SK-N-SH treated with all-trans-retinoic acid at 6 μM for 48 hours (cell line): ENCODE results near the gene NTN1.

Experiments
- ARNTL ChIP-seq: fragments of 450-650 bp; formaldehyde crosslinking; IDR thresholded peaks from 2 replicates; pipeline ENCODE4 v1.5.0; 2020; ENCODE audit warnings: low read depth, mild to moderate bottlenecking, moderate library complexity, borderline replicate concordance
- BACH2 ChIP-seq: fragments of 250-450 bp; sonication (Bioruptor Pico); IDR thresholded peaks from 2 replicates; pipeline ENCODE4 v1.9.0; 2021; ENCODE audit warnings: mild to moderate bottlenecking, borderline replicate concordance
- ESRRG ChIP-seq: fragments of 250-450 bp; sonication (Bioruptor Pico); IDR thresholded peaks from 2 replicates; pipeline ENCODE4 v1.6.1; 2021; ENCODE audit warnings: mild to moderate bottlenecking
- GLIS3 ChIP-seq: fragments of 250-450 bp; sonication (Bioruptor Pico); IDR thresholded peaks from 2 replicates; pipeline ENCODE4 v1.5.0; 2020; ENCODE audit warnings: mild to moderate bottlenecking, moderate library complexity
- ISL1 ChIP-seq: fragments of 250-450 bp; sonication (Bioruptor Pico); IDR thresholded peaks from 2 replicates; pipeline ENCODE4 v2.1.2; 2022; ENCODE audit warnings: mild to moderate bottlenecking, moderate library complexity
- SNAI2 ChIP-seq: fragments of 250-450 bp; sonication (Bioruptor Pico); IDR thresholded peaks from 2 replicates; pipeline ENCODE4 v1.5.0; 2020; ENCODE audit warnings: mild to moderate bottlenecking, moderate library complexity
- TOX ChIP-seq: fragments of 250-450 bp; sonication (Bioruptor Pico); IDR thresholded peaks from 2 replicates; pipeline ENCODE4 v1.8.0; 2021; ENCODE audit warnings: mild to moderate bottlenecking, moderate library complexity, borderline replicate concordance
- ZC3H10 ChIP-seq: fragments of 250-450 bp; sonication (Bioruptor Pico); IDR thresholded peaks from 2 replicates; pipeline ENCODE4 v1.5.1; 2021; ENCODE audit warnings: mild to moderate bottlenecking, moderate library complexity
- ZFP30 ChIP-seq: fragments of 450-650 bp; formaldehyde crosslinking; IDR thresholded peaks from 2 replicates; pipeline ENCODE4 v1.5.0; 2022; ENCODE audit warnings: mild to moderate bottlenecking, moderate library complexity
- ZNF565 ChIP-seq: fragments of 450-650 bp; formaldehyde crosslinking; conservative IDR thresholded peaks from 2 replicates; pipeline ENCODE4 v1.5.0; 2020; ENCODE audit warnings: low read depth, mild to moderate bottlenecking, moderate library complexity
- ZNF8 ChIP-seq: fragments of 450-650 bp; formaldehyde crosslinking; IDR thresholded peaks from 2 replicates; pipeline ENCODE4 v1.5.0; 2020; ENCODE audit warnings: mild to moderate bottlenecking, moderate library complexity
- TF ChIP-seq, protein P1 (sequence below): fragments of 250-450 bp; sonication (Bioruptor Pico); IDR thresholded peaks from 2 replicates; pipeline ENCODE4 v1.5.1; 2020; ENCODE audit warnings: low read depth, mild to moderate bottlenecking, moderate library complexity

DNA sequence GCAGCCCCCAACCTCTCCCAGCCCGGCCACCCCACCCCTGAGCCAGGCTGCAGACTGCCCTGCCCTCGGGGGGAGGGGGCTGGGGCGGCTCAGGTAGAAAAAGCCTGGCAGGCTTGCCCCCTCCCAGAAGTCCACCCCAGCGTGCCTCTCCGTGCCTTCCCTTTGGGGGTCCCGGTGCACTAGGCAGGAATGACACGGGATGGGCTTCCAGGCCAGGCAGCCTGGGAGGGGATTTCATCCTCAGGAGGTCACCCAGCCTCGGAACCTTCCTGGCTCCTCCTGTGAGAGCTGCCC, 185.0 kb downstream of the NTN1 start:
- TF ChIP-seq ISL1, result no peak
- TF ChIP-seq GLIS3 (CRISPR knock-in tag), result no peak
- no peak for TF ChIP-seq TOX (CRISPR knock-in tag)
- TF ChIP-seq ZC3H10 (CRISPR knock-in tag), result no peak
- no peak for TF ChIP-seq ARNTL (CRISPR knock-in tag)
- no peak for TF ChIP-seq BACH2
- no peak for TF ChIP-seq ZNF8 (CRISPR knock-in tag)
- no peak for TF ChIP-seq SNAI2 (CRISPR knock-in tag)
- TF ChIP-seq, protein P1, sequence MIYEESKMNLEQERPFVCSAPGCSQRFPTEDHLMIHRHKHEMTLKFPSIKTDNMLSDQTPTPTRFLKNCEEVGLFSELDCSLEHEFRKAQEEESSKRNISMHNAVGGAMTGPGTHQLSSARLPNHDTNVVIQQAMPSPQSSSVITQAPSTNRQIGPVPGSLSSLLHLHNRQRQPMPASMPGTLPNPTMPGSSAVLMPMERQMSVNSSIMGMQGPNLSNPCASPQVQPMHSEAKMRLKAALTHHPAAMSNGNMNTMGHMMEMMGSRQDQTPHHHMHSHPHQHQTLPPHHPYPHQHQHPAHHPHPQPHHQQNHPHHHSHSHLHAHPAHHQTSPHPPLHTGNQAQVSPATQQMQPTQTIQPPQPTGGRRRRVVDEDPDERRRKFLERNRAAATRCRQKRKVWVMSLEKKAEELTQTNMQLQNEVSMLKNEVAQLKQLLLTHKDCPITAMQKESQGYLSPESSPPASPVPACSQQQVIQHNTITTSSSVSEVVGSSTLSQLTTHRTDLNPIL (CRISPR knock-in tag), result no peak
- no peak for TF ChIP-seq ZNF565 (CRISPR knock-in tag)
- TF ChIP-seq ZFP30 (CRISPR knock-in tag), result no peak
- no peak for TF ChIP-seq ESRRG
